ENCODE measurements around the gene TRIM68.
A peak's percentile ranks its signal among the peaks of the same experiment; 100 is the strongest.

Gene TRIM68

DNA sequence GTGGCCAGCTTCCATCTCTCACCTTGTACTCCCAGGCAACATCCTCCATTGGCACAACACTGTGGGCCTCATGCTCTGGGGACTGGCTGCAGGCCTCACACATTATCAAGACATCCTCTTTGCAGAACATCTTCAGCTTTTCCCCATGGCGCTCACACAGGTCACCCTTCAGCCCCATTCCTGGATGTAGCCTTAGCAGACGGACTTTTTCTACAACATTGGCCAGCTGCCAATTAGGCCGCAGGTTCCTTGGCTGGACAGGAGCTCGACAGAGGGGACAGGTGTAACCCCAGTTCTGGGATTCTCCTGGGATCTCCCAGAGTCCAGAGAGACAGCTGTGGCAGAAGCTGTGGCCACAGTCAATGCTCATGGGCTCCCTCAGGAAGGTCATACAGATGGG is 3.0 kb downstream of the TRIM68 start:
- H3K14ac ChIP-seq (ENCODE audit: low read length in 2 of 2): no peak overlapping the region
- WGBS: 93% methylated on average over 4 of the region's 4 CpGs
- H3K27ac ChIP-seq (ENCODE audit: low read length, poor library complexity, severe bottlenecking): no peak overlapping the region
- H2BK5ac ChIP-seq (ENCODE audit: low read depth, low read length, poor library complexity, severe bottlenecking): no peak overlapping the region
- no peak overlapping the region for H3K9ac ChIP-seq (ENCODE audit: low read length)
- H3K4me2 ChIP-seq (ENCODE audit: low read length, poor library complexity, severe bottlenecking): no peak overlapping the region
- no peak overlapping the region for H2BK12ac ChIP-seq (ENCODE audit: low read length in 2 of 2)
- no peak for DNase-seq
- no peaks in the 10 kb centered on the region for H3K9me3 ChIP-seq (ENCODE audit: control insufficient read depth, low read length)
- no peak overlapping the region for H2BK15ac ChIP-seq (ENCODE audit: low read depth, poor library complexity, severe bottlenecking)
- no peak overlapping the region for H4K91ac ChIP-seq (ENCODE audit: low read length)
- no peaks in the 10 kb centered on the region for H3K4me1 ChIP-seq (ENCODE audit: control insufficient read depth, insufficient read depth, low read depth, low read length)
- no peak overlapping the region for H2AFZ ChIP-seq (ENCODE audit: low read depth, low read length)
- H2AK5ac ChIP-seq (ENCODE audit: low read length, severe bottlenecking): no peak overlapping the region
- H3K36me3 ChIP-seq (ENCODE audit: control insufficient read depth in 1 of 2, insufficient read depth in 2 of 2, low read depth in 1 of 2, low read length in 2 of 2): peaks cover 32 to 50% of the 10 kb centered on the region in 2 experiments
- no peak overlapping the region for H3K23ac ChIP-seq (ENCODE audit: low read length in 2 of 2)
- H2BK120ac ChIP-seq (ENCODE audit: low read depth, low read length): no peak overlapping the region
- H3K4ac ChIP-seq (ENCODE audit: low read depth in 1 of 2, low read length in 2 of 2): no peak overlapping the region
- H4K8ac ChIP-seq (ENCODE audit: low read length): no peak overlapping the region
- peaks cover 7% of the 10 kb centered on the region for H3K79me1 ChIP-seq (replicated peaks; ENCODE audit: low read length, poor library complexity, severe bottlenecking)
- H3K4me3 ChIP-seq (ENCODE audit: insufficient read depth in 1 of 2, low read depth in 1 of 2, low read length in 2 of 2): no peak overlapping the region
- H3K27me3 ChIP-seq (ENCODE audit: control insufficient read depth in 1 of 2, insufficient read depth in 1 of 2, low read length in 2 of 2): no peaks in the 10 kb centered on the region
- no peak overlapping the region for H3K18ac ChIP-seq (ENCODE audit: low read depth in 1 of 2, low read length in 2 of 2)

DNA sequence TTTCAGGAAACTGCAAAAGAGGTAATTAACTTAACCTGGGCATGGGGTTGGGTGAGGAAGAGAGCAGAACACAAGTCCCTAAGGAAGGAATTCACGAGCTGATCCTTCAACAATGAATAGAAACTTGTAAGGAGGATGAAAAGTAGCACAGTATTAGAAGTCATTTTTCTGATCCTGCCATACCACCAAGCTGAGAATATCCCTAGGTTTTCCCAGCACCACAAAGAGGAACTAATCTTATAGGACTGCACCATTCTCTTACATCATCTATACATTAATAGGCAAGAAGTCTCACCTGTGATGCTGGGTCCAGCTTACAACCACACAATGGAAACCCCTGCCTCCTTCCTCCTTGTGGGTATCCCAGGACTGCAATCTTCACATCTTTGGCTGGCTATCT is 14.3 kb downstream of the TRIM68 start, which contains the start of gene OR52I1:
TSS of gene OR52I1 (plus strand) at position 301 of the 400 bp plus-strand sequence. CDS start at position 301, 0 bp downstream.
- peak within 1 kb of the TSS; percentile 29 for H3K4me2 ChIP-seq (ENCODE audit: low read length, poor library complexity, severe bottlenecking)
- H3K4me1 ChIP-seq (ENCODE audit: control insufficient read depth, insufficient read depth, low read depth, low read length): no peaks in the 10 kb centered on the region
- H3K4ac ChIP-seq (ENCODE audit: low read depth in 1 of 2, low read length in 2 of 2): no peak within 1 kb of the TSS
- no peaks in the 10 kb centered on the region for H3K79me1 ChIP-seq (replicated peaks; ENCODE audit: low read length, poor library complexity, severe bottlenecking)
- H2BK5ac ChIP-seq (ENCODE audit: low read depth, low read length, poor library complexity, severe bottlenecking): no peak within 1 kb of the TSS
- no peak within 1 kb of the TSS for H2AFZ ChIP-seq (ENCODE audit: low read depth, low read length)
- no peak for DNase-seq
- no CpG with 5 or more reads among the region's 1 CpG for WGBS
- H4K91ac ChIP-seq (ENCODE audit: low read length): no peak within 1 kb of the TSS
- no peak within 1 kb of the TSS for H3K27ac ChIP-seq (ENCODE audit: low read length, poor library complexity, severe bottlenecking)
- H3K36me3 ChIP-seq (ENCODE audit: control insufficient read depth in 1 of 2, insufficient read depth in 2 of 2, low read depth in 1 of 2, low read length in 2 of 2): peaks cover 8 to 13% of the 10 kb centered on the region in 2 experiments
- no peak within 1 kb of the TSS for H2BK15ac ChIP-seq (ENCODE audit: low read depth, poor library complexity, severe bottlenecking)
- H2BK12ac ChIP-seq (ENCODE audit: low read length in 2 of 2): no peak within 1 kb of the TSS
- H3K14ac ChIP-seq (ENCODE audit: low read length in 2 of 2): no peak within 1 kb of the TSS
- H3K18ac ChIP-seq (ENCODE audit: low read depth in 1 of 2, low read length in 2 of 2): no peak within 1 kb of the TSS
- peaks cover 0 to under 1% of the 10 kb centered on the region in 2 experiments for H3K27me3 ChIP-seq (ENCODE audit: control insufficient read depth in 1 of 2, insufficient read depth in 1 of 2, low read length in 2 of 2)
- no peak within 1 kb of the TSS for H3K4me3 ChIP-seq (ENCODE audit: insufficient read depth in 1 of 2, low read depth in 1 of 2, low read length in 2 of 2)
- no peak within 1 kb of the TSS for H3K9ac ChIP-seq (ENCODE audit: low read length)
- no peak within 1 kb of the TSS for H2BK120ac ChIP-seq (ENCODE audit: low read depth, low read length)
- H4K8ac ChIP-seq (ENCODE audit: low read length): no peak within 1 kb of the TSS
- H3K23ac ChIP-seq (ENCODE audit: low read length in 2 of 2): no peak within 1 kb of the TSS
- H3K9me3 ChIP-seq (ENCODE audit: control insufficient read depth, low read length): no peaks in the 10 kb centered on the region
- no peak within 1 kb of the TSS for H2AK5ac ChIP-seq (ENCODE audit: low read length, severe bottlenecking)

- no peaks in the 10 kb centered on the region for H3K9me3 ChIP-seq (ENCODE audit: control insufficient read depth, low read length)
- no peak overlapping the region for H2BK12ac ChIP-seq (ENCODE audit: low read length in 2 of 2)
- H2AFZ ChIP-seq (ENCODE audit: low read depth, low read length): no peak overlapping the region
- no peak overlapping the region for H3K18ac ChIP-seq (ENCODE audit: low read depth in 1 of 2, low read length in 2 of 2)
- no peak overlapping the region for H3K4me3 ChIP-seq (ENCODE audit: insufficient read depth in 1 of 2, low read depth in 1 of 2, low read length in 2 of 2)
- H2BK15ac ChIP-seq (ENCODE audit: low read depth, poor library complexity, severe bottlenecking): no peak overlapping the region
- H3K9ac ChIP-seq (ENCODE audit: low read length): no peak overlapping the region
- no peak overlapping the region for H3K27ac ChIP-seq (ENCODE audit: low read length, poor library complexity, severe bottlenecking)
- peaks cover 4 to 5% of the 10 kb centered on the region in 2 experiments for H3K27me3 ChIP-seq (ENCODE audit: control insufficient read depth in 1 of 2, insufficient read depth in 1 of 2, low read length in 2 of 2)
- no peak overlapping the region for H2AK5ac ChIP-seq (ENCODE audit: low read length, severe bottlenecking)
- WGBS: 91% methylated on average over 3 of the region's 3 CpGs
- no peaks in the 10 kb centered on the region for H3K4me1 ChIP-seq (ENCODE audit: control insufficient read depth, insufficient read depth, low read depth, low read length)
- no peak overlapping the region for H3K14ac ChIP-seq (ENCODE audit: low read length in 2 of 2)
- no peak overlapping the region for H3K4ac ChIP-seq (ENCODE audit: low read depth in 1 of 2, low read length in 2 of 2)
- no peak overlapping the region for H4K8ac ChIP-seq (ENCODE audit: low read length)
- H2BK5ac ChIP-seq (ENCODE audit: low read depth, low read length, poor library complexity, severe bottlenecking): no peak overlapping the region
- no peaks in the 10 kb centered on the region for H3K79me1 ChIP-seq (replicated peaks; ENCODE audit: low read length, poor library complexity, severe bottlenecking)
- H2BK120ac ChIP-seq (ENCODE audit: low read depth, low read length): no peak overlapping the region
- no peak for DNase-seq
- H3K4me2 ChIP-seq (ENCODE audit: low read length, poor library complexity, severe bottlenecking): no peak overlapping the region
- no peaks in the 10 kb centered on the region for H3K36me3 ChIP-seq (ENCODE audit: control insufficient read depth in 1 of 2, insufficient read depth in 2 of 2, low read depth in 1 of 2, low read length in 2 of 2)
- no peak overlapping the region for H4K91ac ChIP-seq (ENCODE audit: low read length)
- no peak overlapping the region for H3K23ac ChIP-seq (ENCODE audit: low read length in 2 of 2)
These were observed 19.0 kb downstream of the TRIM68 start for GRCh38 chr11:4589017-4589416.

DNA sequence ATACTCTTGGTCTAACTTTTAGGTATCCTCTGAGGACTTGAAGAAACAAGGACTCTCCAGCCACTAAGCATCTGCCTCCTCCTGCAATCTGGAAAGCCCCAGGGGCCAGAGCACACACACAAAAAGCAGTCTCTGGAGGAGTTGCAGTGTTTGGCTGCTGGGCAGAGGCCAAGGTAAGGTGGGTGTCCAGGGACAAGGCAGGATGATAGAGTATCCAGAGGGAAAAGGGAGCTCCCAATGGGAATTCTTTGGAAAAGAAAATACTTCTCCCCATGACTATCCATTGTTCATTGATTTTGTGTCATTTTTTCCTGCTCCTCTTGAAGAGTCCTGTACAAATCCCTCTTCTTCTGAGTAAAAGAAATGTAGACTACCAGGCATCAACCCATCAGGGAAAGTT is 26.6 kb downstream of the TRIM68 start, which contains the start of gene OR52I2:
TSS of gene OR52I2 (plus strand) at position 301 of the 400 bp plus-strand sequence.
- DNase-seq: no peak
- Histone ChIP-seq H4K8ac (ENCODE audit: low read length) (no peak within 1 kb of the TSS), H2BK120ac (ENCODE audit: low read depth, low read length) (no peak within 1 kb of the TSS), H3K23ac (ENCODE audit: low read length in 2 of 2) (no peak within 1 kb of the TSS), H3K4ac (ENCODE audit: low read depth in 1 of 2, low read length in 2 of 2) (no peak within 1 kb of the TSS), H2BK12ac (ENCODE audit: low read length in 2 of 2) (no peak within 1 kb of the TSS), H2AK5ac (ENCODE audit: low read length, severe bottlenecking) (no peak within 1 kb of the TSS), H3K27ac (ENCODE audit: low read length, poor library complexity, severe bottlenecking) (no peak within 1 kb of the TSS), H3K9ac (ENCODE audit: low read length) (no peak within 1 kb of the TSS), H3K27me3 (ENCODE audit: control insufficient read depth in 1 of 2, insufficient read depth in 1 of 2, low read length in 2 of 2) (peaks cover 0 to 6% of the 10 kb centered on the region in 2 experiments), H3K14ac (ENCODE audit: low read length in 2 of 2) (no peak within 1 kb of the TSS), H2AFZ (ENCODE audit: low read depth, low read length) (no peak within 1 kb of the TSS), H3K4me3 (ENCODE audit: insufficient read depth in 1 of 2, low read depth in 1 of 2, low read length in 2 of 2) (no peak within 1 kb of the TSS), H3K36me3 (ENCODE audit: control insufficient read depth in 1 of 2, insufficient read depth in 2 of 2, low read depth in 1 of 2, low read length in 2 of 2) (no peaks in the 10 kb centered on the region), H3K9me3 (ENCODE audit: control insufficient read depth, low read length) (no peaks in the 10 kb centered on the region), H3K79me1 (replicated peaks; ENCODE audit: low read length, poor library complexity, severe bottlenecking) (no peaks in the 10 kb centered on the region), H4K91ac (ENCODE audit: low read length) (no peak within 1 kb of the TSS), H2BK15ac (ENCODE audit: low read depth, poor library complexity, severe bottlenecking) (no peak within 1 kb of the TSS), H3K4me1 (ENCODE audit: control insufficient read depth, insufficient read depth, low read depth, low read length) (no peaks in the 10 kb centered on the region), H3K4me2 (ENCODE audit: low read length, poor library complexity, severe bottlenecking) (no peak within 1 kb of the TSS), H2BK5ac (ENCODE audit: low read depth, low read length, poor library complexity, severe bottlenecking) (no peak within 1 kb of the TSS), H3K18ac (ENCODE audit: low read depth in 1 of 2, low read length in 2 of 2) (no peak within 1 kb of the TSS)
